SU-DHL-6 (cell line): ENCODE measurements around the gene ZBED2.

Experiments
- H2AFZ ChIP-seq: fragments of 200-600 bp; sonication (generic); 2 replicates; pipeline ENCODE4 v1.6.1; 2014; ENCODE audit warnings: low read depth, mild to moderate bottlenecking, moderate library complexity, mixed read lengths, antibody characterized with exemption, low read length; ENCODE audit not compliant: severe bottlenecking
- H3F3A ChIP-seq: fragments of 200-600 bp; shearing (Covaris generic); 2 replicates; pipeline ENCODE4 v1.6.0; 2016; ENCODE audit warnings: antibody characterized with exemption, mild to moderate bottlenecking; ENCODE audit not compliant: insufficient read depth
- H3K27ac ChIP-seq: fragments of 200-600 bp; sonication (generic); 2 replicates; pipeline ENCODE4 v1.5.1; 2016; ENCODE audit warnings: low read depth, mild to moderate bottlenecking, low read length, moderate library complexity, mixed read lengths
- H3K27me3 ChIP-seq: fragments of 200-600 bp; sonication (generic), shearing (Covaris generic); 2 replicates; pipeline ENCODE4 v1.6.0; 2014; ENCODE audit warnings: mild to moderate bottlenecking, low read length
- H3K36me3 ChIP-seq: fragments of 200-600 bp; sonication (generic); 2 replicates; pipeline ENCODE4 v1.6.1; 2014; ENCODE audit warnings: mild to moderate bottlenecking, low read length, mixed read lengths
- H3K4me2 ChIP-seq: fragments of 300-600, 200-600 bp; shearing (Covaris generic), sonication (generic); 2 replicates; pipeline ENCODE4 v1.6.0; 2014; ENCODE audit warnings: low read length, low read depth, mild to moderate bottlenecking; ENCODE audit not compliant: poor library complexity, severe bottlenecking
- H3K4me3 ChIP-seq: fragments of 200-600 bp; sonication (generic); 2 replicates; pipeline ENCODE4 v1.5.1; 2014; ENCODE audit warnings: antibody characterized with exemption, low read length, mild to moderate bottlenecking, mixed read lengths; ENCODE audit not compliant: insufficient read depth, poor library complexity, severe bottlenecking
- H3K79me2 ChIP-seq: fragments of 200-600 bp; sonication (generic); 2 replicates; pipeline ENCODE4 v1.6.1; 2014; ENCODE audit warnings: mild to moderate bottlenecking, low read length, moderate library complexity; ENCODE audit not compliant: insufficient read depth
- H3K9ac ChIP-seq: fragments of 200-600 bp; sonication (generic); 2 replicates; pipeline ENCODE4 v1.7.0; 2014; ENCODE audit warnings: mild to moderate bottlenecking, low read length
- H3K9me2 ChIP-seq: fragments of 200-600 bp; sonication (generic); replicated peaks from 2 replicates; pipeline ENCODE4 v1.6.1; 2014; ENCODE audit warnings: low read length; ENCODE audit not compliant: insufficient read depth
- H3K9me3 ChIP-seq: fragments of 200-600 bp; sonication (generic); 2 replicates; pipeline ENCODE4 v1.6.1; 2014; ENCODE audit warnings: low read length, mixed read lengths; ENCODE audit not compliant: insufficient read depth
- H4K20me1 ChIP-seq: fragments of 200-600 bp; sonication (generic); 2 replicates; pipeline ENCODE4 v1.6.1; 2014; ENCODE audit warnings: low read depth, mild to moderate bottlenecking, antibody characterized with exemption, low read length, moderate library complexity, mixed read lengths
- CTCF ChIP-seq: fragments of 200-600 bp; sonication (generic); IDR thresholded peaks from one replicate; pipeline ENCODE4 v1.5.1; 2017; ENCODE audit warnings: antibody characterized with exemption, mild to moderate bottlenecking, low read length, moderate library complexity; ENCODE audit not compliant: insufficient read depth, poor library complexity, severe bottlenecking
- EZH2phosphoT487 ChIP-seq: fragments of 200-600 bp; sonication (generic), shearing (Covaris generic); conservative IDR thresholded peaks from 2 replicates; pipeline ENCODE4 v1.6.1; 2018; ENCODE audit warnings: mild to moderate bottlenecking, antibody characterized with exemption, low read length, moderate library complexity, mixed read lengths

The ZBED2 gene, protein sequence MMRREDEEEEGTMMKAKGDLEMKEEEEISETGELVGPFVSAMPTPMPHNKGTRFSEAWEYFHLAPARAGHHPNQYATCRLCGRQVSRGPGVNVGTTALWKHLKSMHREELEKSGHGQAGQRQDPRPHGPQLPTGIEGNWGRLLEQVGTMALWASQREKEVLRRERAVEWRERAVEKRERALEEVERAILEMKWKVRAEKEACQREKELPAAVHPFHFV

DNA sequence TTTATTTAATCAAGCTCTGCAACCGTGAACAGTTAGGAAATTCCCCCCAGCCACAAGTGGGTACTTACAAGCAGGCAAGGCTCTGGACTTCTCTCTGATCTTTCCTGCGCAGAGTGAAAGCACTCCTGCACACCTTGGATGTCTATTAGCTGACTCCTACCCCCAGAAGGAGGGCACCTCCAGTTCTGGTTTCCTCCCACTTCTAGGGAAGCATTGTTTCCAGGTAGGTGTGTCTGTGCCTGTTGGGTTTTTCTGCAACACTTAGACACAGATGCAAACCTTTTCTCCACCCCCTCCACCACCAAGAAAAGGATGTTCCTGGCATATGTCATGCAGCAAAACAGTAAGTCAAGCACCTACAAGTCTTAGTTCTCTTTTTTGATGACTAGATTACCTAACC is at the start of gene ZBED2:
ZBED2 (minus strand) TSS at position 115 of the 400 bp plus-strand sequence. CDS start 1,145 bp downstream, outside the sequence.
- no peaks in the 10 kb centered on the region for H3K79me2 ChIP-seq
- no peaks in the 10 kb centered on the region for H3K9me2 ChIP-seq
- TF ChIP-seq EZH2phosphoT487 (no peak), CTCF (no peak)
- no peaks in the 10 kb centered on the region for H3F3A ChIP-seq
- no peaks in the 10 kb centered on the region for H4K20me1 ChIP-seq
- no peaks in the 10 kb centered on the region for H3K27me3 ChIP-seq
- no peak within 1 kb of the TSS for H3K4me2 ChIP-seq
- H2AFZ ChIP-seq = no peak within 1 kb of the TSS
- no peak within 1 kb of the TSS for H3K4me3 ChIP-seq
- H3K36me3 ChIP-seq = no peaks in the 10 kb centered on the region
- no peak within 1 kb of the TSS for H3K27ac ChIP-seq
- no peaks in the 10 kb centered on the region for H3K9me3 ChIP-seq
- H3K9ac ChIP-seq = no peak within 1 kb of the TSS

DNA sequence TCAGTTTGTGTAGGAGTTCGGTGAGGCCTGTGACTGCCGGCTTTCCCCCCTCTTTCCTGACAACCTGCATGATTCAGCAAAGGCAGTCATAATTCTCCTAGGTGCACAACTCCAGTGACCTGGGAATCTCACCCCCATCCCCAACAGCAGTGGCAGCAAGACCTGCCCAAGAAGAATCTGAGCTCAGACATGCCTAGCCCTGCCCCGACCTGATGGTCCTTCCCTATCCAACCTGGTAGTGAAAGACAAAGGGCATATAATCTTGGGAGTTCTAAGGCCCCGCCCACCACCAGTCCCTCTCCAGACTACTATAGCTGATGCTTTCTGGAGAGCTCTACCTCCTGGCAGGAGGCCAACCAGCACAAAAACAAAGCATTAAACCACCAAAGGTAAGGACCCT is 44.2 kb upstream of the ZBED2 start:
- Histone ChIP-seq H3K9ac (no peak overlapping the region), H4K20me1 (no peaks in the 10 kb centered on the region), H3K27ac (no peak overlapping the region), H3F3A (no peaks in the 10 kb centered on the region), H2AFZ (no peak overlapping the region), H3K4me2 (no peak overlapping the region), H3K36me3 (no peaks in the 10 kb centered on the region), H3K27me3 (no peaks in the 10 kb centered on the region), H3K9me2 (no peaks in the 10 kb centered on the region), H3K9me3 (no peaks in the 10 kb centered on the region), H3K79me2 (no peaks in the 10 kb centered on the region), H3K4me3 (no peak overlapping the region)
- TF ChIP-seq CTCF = no peak
- TF ChIP-seq EZH2phosphoT487 = no peak

DNA sequence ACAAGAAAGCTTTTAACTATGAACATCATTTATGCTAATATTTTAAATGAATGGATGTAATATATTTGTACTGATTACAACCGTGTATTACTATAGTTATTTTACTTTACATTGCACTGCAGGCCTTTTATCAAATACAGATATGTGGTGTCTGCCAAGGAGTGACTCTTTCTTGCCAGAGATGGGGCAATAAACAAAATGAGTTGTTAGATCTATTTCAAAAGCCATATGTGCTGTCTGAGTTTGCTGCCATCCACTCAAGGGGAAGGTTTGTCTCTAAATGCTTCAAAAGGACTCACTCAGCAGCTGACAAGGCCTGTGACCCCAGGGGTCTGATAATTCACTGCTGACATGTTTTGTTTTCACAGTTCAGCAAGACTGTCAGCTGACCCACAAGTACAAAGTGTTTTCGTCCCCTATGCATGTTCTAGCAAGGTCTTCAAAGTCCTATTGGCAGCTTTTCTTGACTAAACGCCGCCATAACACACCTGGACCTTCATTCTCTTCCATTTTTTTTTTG is 41.3 kb upstream of the ZBED2 start:
- H3K36me3 ChIP-seq = no peaks in the 10 kb centered on the region
- TF ChIP-seq CTCF (no peak), EZH2phosphoT487 (no peak)
- no peak overlapping the region for H3K9ac ChIP-seq
- no peaks in the 10 kb centered on the region for H3K9me2 ChIP-seq
- H3K27me3 ChIP-seq = no peaks in the 10 kb centered on the region
- no peaks in the 10 kb centered on the region for H3K9me3 ChIP-seq
- no peak overlapping the region for H2AFZ ChIP-seq
- H3K4me3 ChIP-seq = no peak overlapping the region
- H3K27ac ChIP-seq = no peak overlapping the region
- no peak overlapping the region for H3K4me2 ChIP-seq
- no peaks in the 10 kb centered on the region for H3F3A ChIP-seq
- H4K20me1 ChIP-seq = no peaks in the 10 kb centered on the region
- no peaks in the 10 kb centered on the region for H3K79me2 ChIP-seq
